HepG2 (cell line): ENCODE data around the gene IER2. TPM values are rescaled to one million over a fixed set of nuclear protein-coding genes. Genes with fewer than 3 reads are reported as not detected.
"Not testable (repeated sequence)": the region's sequence is repeated elsewhere in the genome, so short reads cannot be mapped to it uniquely, and the experiment has no call there.

ENCODE experiments used
- ATAC-seq: fragments of 200-7000 bp; cut with Tn5 transposase; 3 replicates; pipeline ENCODE4 v1.9.1; 2020; ENCODE audit warnings: mild to moderate bottlenecking, moderate library complexity
- BruUV-seq: library from RNA; stranded (reverse); fragments of 400-500 nt; replicated peaks from 2 replicates; lab custom pipeline; 2021; lab: Mats Ljungman, UMichigan
- CTCF ChIA-PET: fragments of 300-600 bp; formaldehyde crosslinking; extraction: SDS; loops from one replicate; lab custom pipeline; 2021; ENCODE audit warnings: low total read pairs, inconsistent platforms, low intra/inter-chr PET ratio; lab: Yijun Ruan, JAX
- POLR2A ChIA-PET: fragments of 350-600 bp; sonication (Branson Sonifier 250); formaldehyde crosslinking; loops from one replicate; lab custom pipeline; 2020; ENCODE audit warnings: antibody characterized with exemption, inconsistent platforms; lab: Yijun Ruan, JAX
- DNase-seq: peaks from one replicate; pipeline ENCODE4 v3.0.0-alpha.2; 2015; ENCODE audit warnings: low spot score
- FAIRE-seq: peaks from 3 replicates; lab custom pipeline; 2011; peaks lifted over from hg19 to GRCh38; lab: Jason Lieb, UNC
- H2AFZ ChIP-seq: one replicate; pipeline ENCODE4 v1.6.1; 2011; ENCODE audit warnings: low read length, inconsistent platforms
- H3K27ac ChIP-seq: fragments of 300-600 bp; 3 replicates; pipeline ENCODE4 v1.8.0; 2011; ENCODE audit warnings: mixed run types, mild to moderate bottlenecking, mixed read lengths, low read length, inconsistent platforms; ENCODE audit not compliant: insufficient read depth; ENCODE audit errors: extremely low read length
- H3K27me3 ChIP-seq, 2 experiments: fragments of 200-600 bp in 1 of 2; 2 replicates in 1 of 2; 3 replicates in 1 of 2; pipeline versions ENCODE4 v1.6.0 to v1.8.0; 2011; ENCODE audit warnings: low read length in 2 of 2, mild to moderate bottlenecking in 2 of 2, moderate library complexity in 2 of 2, inconsistent platforms in 1 of 2; ENCODE audit not compliant: insufficient read depth in 2 of 2, control insufficient read depth in 1 of 2
- H3K36me3 ChIP-seq, 2 experiments: fragments of 200-600 bp in 1 of 2; replicated peaks in 1 of 2; 2 replicates in 1 of 2; 3 replicates in 1 of 2; pipeline versions ENCODE4 v1.5.1 to v1.8.0; 2011; ENCODE audit warnings: low read length in 2 of 2, inconsistent platforms in 1 of 2; ENCODE audit not compliant: insufficient read depth in 2 of 2, control insufficient read depth in 1 of 2
- H3K4me1 ChIP-seq: 2 replicates; pipeline ENCODE4 v1.5.1; 2012; ENCODE audit warnings: low read length, inconsistent platforms; ENCODE audit not compliant: insufficient read depth
- H3K4me2 ChIP-seq: 2 replicates; pipeline ENCODE4 v1.6.0; 2011; ENCODE audit warnings: low read depth, low read length, inconsistent platforms
- H3K4me3 ChIP-seq, 3 experiments: fragments of 200-600 bp in 1 of 3; sonication (generic), shearing (Covaris generic) in 1 of 3; replicated peaks in 1 of 3; 2 replicates each; pipeline ENCODE4 v1.5.1; 2011 to 2016; ENCODE audit warnings: low read length in 3 of 3, inconsistent platforms in 2 of 3, low read depth in 2 of 3, mild to moderate bottlenecking in 2 of 3, control low read depth in 1 of 3, mixed read lengths in 1 of 3; ENCODE audit not compliant: insufficient read depth in 1 of 3
- H3K79me2 ChIP-seq: one replicate; pipeline ENCODE4 v1.6.1; 2011; ENCODE audit warnings: low read length, inconsistent platforms; ENCODE audit not compliant: insufficient read depth
- H3K9ac ChIP-seq: 2 replicates; pipeline ENCODE4 v1.6.0; 2011; ENCODE audit warnings: mild to moderate bottlenecking, low read depth, low read length, inconsistent platforms; ENCODE audit not compliant: insufficient read depth
- H3K9me3 ChIP-seq: 2 replicates; pipeline ENCODE4 v1.5.1; 2012; ENCODE audit warnings: mild to moderate bottlenecking, low read length
- H4K20me1 ChIP-seq: 2 replicates; pipeline ENCODE4 v1.6.0; 2011; ENCODE audit warnings: inconsistent platforms, mild to moderate bottlenecking, low read length, moderate library complexity; ENCODE audit not compliant: insufficient read depth
- ARNT2 ChIP-seq: sonication (generic); formaldehyde crosslinking; IDR thresholded peaks from 2 replicates; pipeline ENCODE4 v1.8.0; 2022; ENCODE audit warnings: mild to moderate bottlenecking, low read depth, missing genetic modification reagents, moderate library complexity
- DR1 ChIP-seq: sonication (generic); formaldehyde crosslinking; IDR thresholded peaks from 2 replicates; pipeline ENCODE4 v1.8.0; 2021; ENCODE audit warnings: mild to moderate bottlenecking, missing genetic modification reagents, inconsistent platforms
- HNF1A ChIP-seq, 2 experiments: sonication (generic) in 1 of 2; formaldehyde crosslinking in 1 of 2; IDR thresholded peaks; 2 replicates each; pipeline versions ENCODE4 v1.4.0 to v1.6.1; 2016 to 2020; ENCODE audit warnings: borderline replicate concordance in 1 of 2, low read depth in 1 of 2, mild to moderate bottlenecking in 1 of 2, missing genetic modification reagents in 1 of 2
- MAF1 ChIP-seq: sonication (generic); formaldehyde crosslinking; IDR thresholded peaks from 2 replicates; pipeline ENCODE4 v1.5.0; 2020; ENCODE audit warnings: missing genetic modification reagents, borderline replicate concordance
- MAFF ChIP-seq: IDR thresholded peaks from 2 replicates; pipeline ENCODE4 v1.6.1; 2011; ENCODE audit warnings: low read depth, low read length, improper control_type of control experiment
- MAX ChIP-seq: IDR thresholded peaks from 2 replicates; pipeline ENCODE4 v1.6.1; 2012; ENCODE audit warnings: inconsistent platforms
- PRMT3 ChIP-seq: sonication (generic); formaldehyde crosslinking; IDR thresholded peaks from 2 replicates; pipeline ENCODE4 v1.8.1; 2022; ENCODE audit warnings: low read depth, mild to moderate bottlenecking, moderate library complexity, missing genetic modification reagents, borderline replicate concordance
- RARG ChIP-seq: sonication (generic); formaldehyde crosslinking; IDR thresholded peaks from 2 replicates; pipeline ENCODE4 v1.4.0; 2020; ENCODE audit warnings: low read depth, mild to moderate bottlenecking, missing genetic modification reagents
- TOE1 ChIP-seq: sonication (generic); formaldehyde crosslinking; IDR thresholded peaks from 2 replicates; pipeline ENCODE4 v1.4.0; 2020; ENCODE audit warnings: mild to moderate bottlenecking, missing genetic modification reagents
- ZNF484 ChIP-seq: sonication (generic); formaldehyde crosslinking; IDR thresholded peaks from 2 replicates; pipeline ENCODE4 v1.5.1; 2020; ENCODE audit warnings: mild to moderate bottlenecking, low read depth, missing genetic modification reagents, borderline replicate concordance
- ZNF598 ChIP-seq: sonication (generic); formaldehyde crosslinking; IDR thresholded peaks from 2 replicates; pipeline ENCODE4 v1.5.1; 2020; ENCODE audit warnings: mild to moderate bottlenecking, missing genetic modification reagents, borderline replicate concordance
- ZNF614 ChIP-seq: IDR thresholded peaks from 2 replicates; pipeline ENCODE4 v1.6.1; 2018; ENCODE audit warnings: missing biosample characterization, missing genetic modification reagents, inconsistent platforms, borderline replicate concordance
- ZNF616 ChIP-seq: sonication (generic); formaldehyde crosslinking; IDR thresholded peaks from 2 replicates; pipeline ENCODE4 v1.5.0; 2020; ENCODE audit warnings: low read depth, mild to moderate bottlenecking, missing genetic modification reagents
- ZNF687 ChIP-seq: sonication (generic); formaldehyde crosslinking; IDR thresholded peaks from 2 replicates; pipeline ENCODE4 v1.5.1; 2020; ENCODE audit warnings: mild to moderate bottlenecking, missing genetic modification reagents, moderate library complexity
- ZSCAN12 ChIP-seq: sonication (generic); formaldehyde crosslinking; IDR thresholded peaks from 2 replicates; pipeline ENCODE4 v1.9.0; 2021; ENCODE audit warnings: mild to moderate bottlenecking, missing genetic modification reagents
- WGBS: methylation state at CpG from one replicate; pipeline ENCODE4 v1.1.6; 2017; ENCODE audit warnings: low lambda C conversion rate; 5-methylcytosine and 5-hydroxymethylcytosine counted together
- in situ Hi-C: cut with HindIII; loops from 2 replicates; pipeline ENCODE4 v1.10.0; 2017; ENCODE audit warnings: low pct_unique_long_range_greater_than_20kb; ENCODE audit not compliant: extremely low pct_ligation_motif_present
- intact Hi-C: fragments of 100-400 bp; cut with micrococcal nuclease; formaldehyde crosslinking; loops from one replicate; pipeline ENCODE4 v1.10.0; 2022; ENCODE audit not compliant: unreplicated experiment
- polyA plus RNA-seq, 8 experiments: library from polyadenylated mRNA; depleted of rRNA in 3 of 8; stranded (reverse) in 7 of 8; unstranded in 1 of 8; fragments of >200 nt; fragmentation: Illumina TruSeq in 4 of 8; extraction: Trizol in 4 of 8; gene quantifications; 2 replicates each; pipeline versions ENCODE4 v1.2.1 to v1.2.3, GENCODE V29; 2011 to 2016; ENCODE audit warnings: low read depth in 4 of 8, missing spikeins in 1 of 8, mixed read lengths in 1 of 8; ENCODE audit not compliant: insufficient read depth in 1 of 8
- total RNA-seq, 5 experiments: library from RNA; depleted of rRNA; stranded (reverse); fragments of >200 nt; fragmentation: Illumina TruSeq; extraction: Trizol; gene quantifications; 2 replicates each; pipeline ENCODE4 v1.2.3, GENCODE V29; 2016; ENCODE audit warnings: low read depth in 1 of 5

IER2 gene
- total and polyA plus RNA-seq, 2 of the 13 experiments (the other 11 are each of a cell fraction or from before 2014, with no cell fraction given): 10.1 to 14.3 TPM

- TF ChIP-seq HNF1A (IDR thresholded peaks at IDR 0.05; ENCODE audit: low read depth): no peak
- no peak for TF ChIP-seq HNF1A (CRISPR knock-in tag; IDR thresholded peaks at IDR 0.05; ENCODE audit: borderline replicate concordance)
- TF ChIP-seq TOE1: no peak
- no peak for TF ChIP-seq MAF1 (CRISPR knock-in tag)
- no peak for TF ChIP-seq MAFF
- 0 out of 2 replicates have a peak, but pooled peaks have one; percentile 20 for TF ChIP-seq ZNF598
- no peak for TF ChIP-seq ZNF616 (CRISPR knock-in tag)
- TF ChIP-seq DR1 (CRISPR knock-in tag): no peak
- TF ChIP-seq MAX: peak; percentile 35; the same call in 1 of the 2 replicates
- TF ChIP-seq PRMT3 (CRISPR knock-in tag): no peak
- no peak for TF ChIP-seq ZSCAN12
- no peak for TF ChIP-seq ZNF614 (CRISPR knock-in tag)
- no peak for TF ChIP-seq ARNT2
- no peak for TF ChIP-seq RARG (CRISPR knock-in tag)
- no peak for TF ChIP-seq ZNF484 (CRISPR knock-in tag)
- peak; percentile 69 for TF ChIP-seq ZNF687 (CRISPR knock-in tag)
Measured at GRCh38 chr19:13181747-13182388, 31.7 kb downstream of the IER2 start (continued).

GRCh38 chr19:13184926-13185325, 34.7 kb downstream of the IER2 start:
- H4K20me1 ChIP-seq, H3K9me3 ChIP-seq, CTCF ChIA-PET, DNase-seq, H3K36me3 ChIP-seq, POLR2A ChIA-PET, H3K9ac ChIP-seq, BruUV-seq, ATAC-seq, H3K79me2 ChIP-seq, H2AFZ ChIP-seq, intact Hi-C loops, H3K27me3 ChIP-seq, H3K4me3 ChIP-seq, H3K4me2 ChIP-seq, FAIRE-seq, H3K27ac ChIP-seq, in situ Hi-C loops: not testable (repeated sequence)
- WGBS: 68% methylated on average over 23 of the region's 23 CpGs
- peaks cover 30% of the 10 kb centered on the region for H3K4me1 ChIP-seq
